Natural killer cell treated with Interleukin-12 subunit alpha and Interleukin-12 subunit beta and Interleukin-15 and Interleukin-18, amount 100 ng/mL, for 72 hours (primary cell): Measurements from ENCODE around the gene PROSER2. TPM values are rescaled to one million over a fixed set of nuclear protein-coding genes. Genes with fewer than 3 reads are reported as not detected.

Experiments
- ATAC-seq, 2 donors: fragments of 150-1000 bp; cut with Tn5 transposase in 1 of 2; sonication (Bioruptor Pico), chemical (Tn5 transposase) in 1 of 2; 2 replicates each; pipeline ENCODE4 v1.10.0; 2021
- DNase-seq: peaks from one replicate; pipeline ENCODE4 v3.0.0; 2022; ENCODE audit warnings: low spot score
- H3K27ac Mint-ChIP-seq, 2 donors: 1 replicate in 1 of 2; 2 replicates in 1 of 2; pipeline ENCODE4 v1.8.0; 2022; ENCODE audit warnings: mixed read lengths in 2 of 2, mild to moderate bottlenecking in 1 of 2, moderate library complexity in 1 of 2
- H3K27me3 Mint-ChIP-seq, 2 donors: 1 replicate in 1 of 2; 2 replicates in 1 of 2; pipeline ENCODE4 v1.8.0; 2022; ENCODE audit warnings: mixed read lengths in 2 of 2
- H3K36me3 Mint-ChIP-seq: one replicate; pipeline ENCODE4 v1.8.0; 2022; ENCODE audit warnings: mixed read lengths
- H3K4me1 Mint-ChIP-seq, 2 donors: 1 replicate in 1 of 2; 2 replicates in 1 of 2; pipeline ENCODE4 v1.8.0; 2022; ENCODE audit warnings: low read depth in 2 of 2, mixed read lengths in 2 of 2, mild to moderate bottlenecking in 1 of 2
- H3K4me3 Mint-ChIP-seq: one replicate; pipeline ENCODE4 v1.8.0; 2022; ENCODE audit warnings: mixed read lengths
- H3K9me3 Mint-ChIP-seq: 2 replicates; pipeline ENCODE4 v1.8.0; 2022; ENCODE audit warnings: mixed read lengths
- total RNA-seq, 2 donors: library from RNA; stranded (reverse); gene quantifications; one replicate each; pipeline ENCODE4 v1.2.3, GENCODE V29; 2022

PROSER2 gene
- total RNA-seq, 2 donors from 2014 or later = 0.43 to 1.2 TPM

DNA sequence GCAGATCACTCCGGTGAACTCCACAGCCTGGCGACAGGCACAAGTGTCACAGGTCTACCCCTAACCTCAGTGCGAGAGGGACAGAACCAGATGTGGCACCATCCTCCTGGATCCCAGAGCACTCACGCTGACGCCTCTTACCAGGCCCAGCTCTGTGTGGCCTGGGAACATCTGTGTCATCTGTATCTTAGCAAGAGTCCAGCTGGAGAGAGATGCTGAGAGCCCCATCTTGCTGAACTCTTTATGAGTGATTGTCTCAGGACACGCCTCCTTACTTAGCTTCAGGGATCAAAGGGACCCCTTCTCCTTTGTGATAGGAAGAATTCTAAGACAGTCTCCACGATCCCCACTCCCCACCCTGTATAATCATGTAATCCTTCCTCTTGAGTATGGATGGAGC, 10.0 kb upstream of the PROSER2 start:
- Mint-ChIP-seq H3K27ac (no peak overlapping the region), H3K4me1 (no peaks in the 10 kb centered on the region), H3K4me3 (no peak overlapping the region), H3K36me3 (no peaks in the 10 kb centered on the region), H3K9me3 (no peaks in the 10 kb centered on the region), H3K27me3 (peaks cover 10% of the 10 kb centered on the region in 2 donors)
- ATAC-seq (peak in 1 of 2 donors; percentile 11), DNase-seq (no peak)

DNA sequence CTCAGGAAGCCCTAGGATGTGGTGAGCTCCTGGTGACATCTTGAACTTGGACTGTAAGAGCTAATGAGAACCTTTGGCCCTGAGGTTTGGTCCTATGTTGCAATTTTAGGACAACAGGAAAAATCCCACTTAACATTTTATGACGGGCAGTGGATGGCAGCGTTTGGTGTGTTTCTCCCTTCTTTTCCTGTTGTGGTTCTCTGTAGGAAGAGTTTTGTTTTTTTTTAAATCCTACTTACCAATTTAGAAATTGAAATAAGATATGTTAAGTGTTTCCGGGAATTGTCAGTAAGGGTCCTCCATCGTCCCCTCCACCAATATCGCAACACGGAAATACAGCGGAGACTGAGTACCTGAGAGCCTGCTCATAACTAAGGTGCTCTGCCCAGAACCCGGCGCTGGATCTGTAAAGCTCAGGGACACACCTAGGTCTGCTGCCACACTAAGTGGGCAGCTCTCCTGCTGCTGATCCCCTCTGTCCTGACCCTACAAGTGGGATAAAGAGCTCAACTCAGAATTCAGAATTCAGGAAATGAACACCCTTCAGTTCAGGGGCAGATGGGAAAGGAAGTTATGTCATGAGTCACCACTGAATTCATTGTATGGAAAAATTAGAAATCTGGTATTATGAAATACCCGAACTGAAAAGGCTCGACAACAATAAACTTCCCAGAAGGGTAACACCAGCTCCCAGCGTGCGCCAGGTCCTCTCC, 9.1 kb upstream of the PROSER2 start:
- peaks cover 1 to 5% of the 10 kb centered on the region in 2 donors for H3K27me3 Mint-ChIP-seq
- ATAC-seq (no peak), DNase-seq (no peak)
- H3K4me3 Mint-ChIP-seq = no peak overlapping the region
- no peak overlapping the region for H3K27ac Mint-ChIP-seq
- no peaks in the 10 kb centered on the region for H3K4me1 Mint-ChIP-seq
- H3K36me3 Mint-ChIP-seq = no peaks in the 10 kb centered on the region
- no peaks in the 10 kb centered on the region for H3K9me3 Mint-ChIP-seq

DNA sequence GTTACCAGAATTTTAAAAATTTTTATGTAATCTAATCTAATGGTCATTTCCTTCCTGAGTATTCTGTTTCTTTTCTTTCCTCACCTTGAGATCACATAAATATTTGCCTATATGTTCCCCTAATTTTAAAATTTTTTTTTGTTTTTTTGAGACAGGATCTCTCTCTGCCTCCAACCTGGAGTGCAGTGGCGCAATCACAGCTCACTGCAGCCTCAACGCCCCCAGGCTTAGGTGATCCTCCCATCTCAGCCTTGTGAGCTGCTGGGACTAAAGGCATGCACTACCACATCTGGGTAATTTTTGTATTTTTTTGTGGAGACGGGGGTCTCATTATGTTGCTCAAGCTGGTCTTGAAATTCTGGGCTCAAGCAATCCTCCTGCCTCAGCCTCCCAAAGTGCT, 4.1 kb upstream of the PROSER2 start:
- H3K36me3 Mint-ChIP-seq = no peaks in the 10 kb centered on the region

DNA sequence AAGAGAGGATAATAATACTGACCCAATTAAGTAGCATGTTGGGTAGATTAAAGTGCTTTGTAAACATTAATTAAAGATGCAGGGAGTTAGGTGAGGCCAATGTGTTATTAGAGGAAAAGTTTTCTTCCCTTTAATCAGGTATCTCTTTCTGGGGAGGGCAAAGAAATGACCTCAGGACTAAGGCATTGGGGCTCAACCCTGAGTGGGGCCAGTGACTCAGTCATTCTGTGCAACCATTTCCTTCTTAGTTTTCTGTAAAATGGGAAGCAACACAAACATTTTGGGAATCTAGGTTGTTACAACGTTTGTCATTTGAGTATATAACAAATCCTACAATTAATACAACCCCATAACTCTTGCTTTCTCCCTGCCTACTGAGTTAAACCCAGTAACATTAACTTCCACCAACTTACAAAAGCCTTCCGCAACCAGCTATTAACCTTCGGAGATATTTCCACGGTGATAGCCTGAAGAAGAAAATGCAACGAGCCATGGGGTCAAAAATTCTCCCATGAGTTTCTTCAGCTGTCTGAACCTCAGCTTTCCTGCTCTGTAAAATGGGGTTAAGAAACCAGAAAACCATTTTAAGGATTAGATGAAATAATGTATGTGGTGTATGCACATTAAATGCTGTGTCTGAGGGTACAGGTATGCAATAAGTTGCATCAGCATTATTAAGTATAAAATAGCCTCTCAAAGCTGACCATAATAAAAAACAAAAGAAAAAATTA, 965 bp upstream of the PROSER2 start:
- DNase-seq = no peak
- H3K9me3 Mint-ChIP-seq = no peaks in the 10 kb centered on the region
- H3K27ac Mint-ChIP-seq = no peak overlapping the region
- H3K27me3 Mint-ChIP-seq = peaks cover 26 to 59% of the 10 kb centered on the region in 2 donors
- H3K4me1 Mint-ChIP-seq = peaks cover 4 to 5% of the 10 kb centered on the region in 2 donors
- H3K36me3 Mint-ChIP-seq = no peaks in the 10 kb centered on the region
- ATAC-seq = no peak
- H3K4me3 Mint-ChIP-seq = no peak overlapping the region

More for the DNA sequence above, 4.1 kb upstream of the PROSER2 start:
- peaks cover 4 to 5% of the 10 kb centered on the region in 2 donors for H3K4me1 Mint-ChIP-seq
- ATAC-seq (no peak), DNase-seq (no peak)
- no peak overlapping the region for H3K27ac Mint-ChIP-seq
- peaks cover 14 to 31% of the 10 kb centered on the region in 2 donors for H3K27me3 Mint-ChIP-seq
- no peaks in the 10 kb centered on the region for H3K9me3 Mint-ChIP-seq
- no peak overlapping the region for H3K4me3 Mint-ChIP-seq

DNA sequence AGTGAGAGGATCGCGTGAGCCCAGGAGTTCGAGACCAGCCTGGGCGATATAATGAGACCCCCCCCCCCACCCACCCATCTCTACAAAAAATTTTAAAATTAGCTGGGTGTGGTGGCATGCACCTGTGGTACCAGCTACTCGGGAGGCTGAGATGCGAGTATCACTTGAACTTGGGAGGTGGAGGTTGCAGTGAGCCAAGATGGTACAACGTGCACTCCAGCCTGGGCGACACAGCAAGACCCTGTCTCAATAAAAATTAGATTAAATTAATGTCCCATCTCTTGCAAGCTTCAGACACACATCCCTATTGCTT, 391 bp upstream of the PROSER2 start:
- no peak overlapping the region for H3K27ac Mint-ChIP-seq
- no peak overlapping the region for H3K4me3 Mint-ChIP-seq
- peaks cover 28 to 62% of the 10 kb centered on the region in 2 donors for H3K27me3 Mint-ChIP-seq
- DNase-seq (no peak), ATAC-seq (no peak)
- H3K9me3 Mint-ChIP-seq = no peaks in the 10 kb centered on the region
- peaks cover 4 to 5% of the 10 kb centered on the region in 2 donors for H3K4me1 Mint-ChIP-seq
- no peaks in the 10 kb centered on the region for H3K36me3 Mint-ChIP-seq

DNA sequence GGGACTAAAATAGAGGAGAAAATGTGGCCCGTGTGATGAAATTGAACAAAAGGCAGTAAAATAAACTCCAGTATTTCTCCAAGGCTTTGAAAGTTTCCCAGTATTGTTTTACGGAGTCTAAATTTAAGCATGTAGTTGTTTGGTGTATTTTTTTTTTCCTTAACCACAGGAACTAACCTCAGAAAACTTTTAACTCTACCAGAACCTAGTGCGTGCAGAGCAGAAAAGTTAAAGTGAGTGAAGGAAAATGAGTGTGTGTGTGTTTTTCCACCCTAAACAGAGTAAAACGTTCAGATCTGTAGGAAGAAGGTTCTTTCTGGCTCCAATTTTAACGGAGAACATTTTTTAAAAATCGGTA, 812 bp downstream of the PROSER2 start:
- no peak for ATAC-seq
- no peak for DNase-seq
- Mint-ChIP-seq H3K36me3 (no peaks in the 10 kb centered on the region), H3K27ac (no peak overlapping the region), H3K4me3 (peak overlapping the region; percentile 25), H3K4me1 (peaks cover 4 to 5% of the 10 kb centered on the region in 2 donors), H3K9me3 (no peaks in the 10 kb centered on the region), H3K27me3 (peaks cover 32 to 67% of the 10 kb centered on the region in 2 donors)

DNA sequence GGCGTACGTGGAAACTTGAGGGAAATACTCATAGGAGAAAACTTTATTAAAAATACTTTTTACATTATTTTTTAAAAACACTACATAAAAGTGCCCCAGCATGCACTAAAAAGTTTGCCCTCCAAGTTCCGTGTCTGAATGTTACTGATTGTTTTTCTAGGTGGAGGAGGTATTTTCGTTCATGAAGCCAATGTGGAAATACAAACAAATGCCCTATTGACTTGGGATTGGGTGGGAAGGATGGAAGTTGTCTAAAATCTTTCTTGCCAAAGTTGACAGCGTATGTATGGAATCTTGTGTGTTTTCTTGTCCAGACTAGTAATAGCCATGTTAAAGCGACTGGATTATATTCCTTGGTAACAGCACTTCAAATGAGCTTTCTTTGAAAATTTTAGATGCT, 1.2 kb downstream of the PROSER2 start:
- Mint-ChIP-seq H3K27me3 (peaks cover 33 to 68% of the 10 kb centered on the region in 2 donors), H3K9me3 (no peaks in the 10 kb centered on the region), H3K36me3 (no peaks in the 10 kb centered on the region), H3K4me1 (peaks cover 4 to 5% of the 10 kb centered on the region in 2 donors), H3K4me3 (peak overlapping the region; percentile 25), H3K27ac (no peak overlapping the region)
- DNase-seq = no peak
- ATAC-seq = no peak

DNA sequence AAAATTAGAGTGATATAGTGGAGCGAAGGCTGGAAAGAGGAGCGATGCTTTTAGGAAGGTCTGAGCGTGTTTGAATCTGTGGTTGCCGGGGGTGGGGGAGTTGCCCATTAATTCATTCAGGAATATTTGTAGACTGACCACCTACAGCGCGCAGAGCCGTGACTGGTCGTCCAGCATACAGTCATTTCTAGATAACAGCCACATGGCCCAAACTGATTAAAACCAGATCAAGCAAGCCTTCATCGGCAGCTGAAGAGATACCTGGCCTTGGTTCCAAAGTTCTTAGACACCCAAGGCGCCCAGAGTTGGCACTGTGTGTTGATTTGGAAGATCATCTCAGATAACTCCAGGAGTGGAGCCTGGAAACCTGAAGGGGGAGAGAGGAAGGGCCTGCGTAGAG, 1.7 kb downstream of the PROSER2 start:
- H3K27me3 Mint-ChIP-seq = peaks cover 28 to 63% of the 10 kb centered on the region in 2 donors
- DNase-seq (no peak), ATAC-seq (no peak)
- H3K27ac Mint-ChIP-seq = no peak overlapping the region
- H3K4me3 Mint-ChIP-seq = no peak overlapping the region
- H3K4me1 Mint-ChIP-seq = peaks cover under 1% of the 10 kb centered on the region in 2 donors
- H3K36me3 Mint-ChIP-seq = no peaks in the 10 kb centered on the region
- no peaks in the 10 kb centered on the region for H3K9me3 Mint-ChIP-seq

DNA sequence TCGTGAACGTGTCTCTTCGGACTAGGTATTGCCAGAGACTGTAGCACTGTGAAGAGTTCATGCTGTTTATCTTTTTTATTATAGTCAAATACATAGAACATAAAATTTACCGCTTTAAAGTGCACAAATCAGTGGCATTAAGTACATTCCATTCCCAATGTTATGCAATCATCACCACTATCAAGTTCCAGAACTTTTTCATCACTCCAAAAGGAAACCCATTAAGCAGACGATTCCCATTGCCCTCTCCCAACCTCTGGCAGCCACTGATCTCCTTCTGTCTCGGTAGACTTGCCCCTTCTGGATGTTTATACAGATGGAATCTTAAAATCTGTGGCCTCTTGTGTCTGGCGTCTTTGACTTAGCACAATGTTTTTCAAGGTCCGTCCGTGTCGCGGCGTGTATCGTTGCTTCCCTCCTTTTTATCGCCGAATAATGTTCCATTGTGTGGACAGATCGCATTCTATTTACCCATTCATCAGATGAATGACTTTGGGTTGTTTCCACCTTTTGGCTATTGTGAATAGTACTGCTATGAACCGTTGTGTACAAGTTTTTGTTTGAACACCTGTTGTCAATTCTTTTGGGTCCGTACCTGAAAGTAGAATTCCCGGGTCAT, 2.7 kb downstream of the PROSER2 start:
- Mint-ChIP-seq H3K4me1 (no peaks in the 10 kb centered on the region), H3K27me3 (peaks cover 30 to 65% of the 10 kb centered on the region in 2 donors), H3K4me3 (no peak overlapping the region), H3K27ac (no peak overlapping the region), H3K36me3 (no peaks in the 10 kb centered on the region), H3K9me3 (no peaks in the 10 kb centered on the region)
- DNase-seq = no peak
- no peak for ATAC-seq

DNA sequence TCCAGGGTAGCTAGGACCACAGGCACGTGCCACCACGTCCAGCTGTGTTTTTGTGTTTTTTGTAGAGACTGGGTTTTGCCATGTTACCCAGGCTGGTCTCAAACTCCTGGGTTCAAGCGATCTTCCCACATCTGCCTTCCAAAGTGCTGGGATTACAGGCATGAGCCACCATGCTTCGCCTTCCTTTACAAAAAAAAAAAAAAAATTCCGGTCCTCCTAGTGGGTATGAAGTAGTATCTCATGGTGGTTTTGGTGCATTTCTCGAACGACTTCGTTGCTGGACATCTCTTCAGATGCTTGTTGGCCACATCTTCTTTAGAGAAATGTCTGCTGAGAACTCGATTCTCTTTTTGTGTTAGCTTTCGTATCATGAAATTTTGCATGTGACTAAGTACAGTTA, 3.9 kb downstream of the PROSER2 start:
- H3K9me3 Mint-ChIP-seq = no peaks in the 10 kb centered on the region
- ATAC-seq (no peak), DNase-seq (no peak)
- peaks cover 26 to 54% of the 10 kb centered on the region in 2 donors for H3K27me3 Mint-ChIP-seq
- no peaks in the 10 kb centered on the region for H3K4me1 Mint-ChIP-seq
- H3K36me3 Mint-ChIP-seq = no peaks in the 10 kb centered on the region
- H3K4me3 Mint-ChIP-seq = no peak overlapping the region
- no peak overlapping the region for H3K27ac Mint-ChIP-seq

DNA sequence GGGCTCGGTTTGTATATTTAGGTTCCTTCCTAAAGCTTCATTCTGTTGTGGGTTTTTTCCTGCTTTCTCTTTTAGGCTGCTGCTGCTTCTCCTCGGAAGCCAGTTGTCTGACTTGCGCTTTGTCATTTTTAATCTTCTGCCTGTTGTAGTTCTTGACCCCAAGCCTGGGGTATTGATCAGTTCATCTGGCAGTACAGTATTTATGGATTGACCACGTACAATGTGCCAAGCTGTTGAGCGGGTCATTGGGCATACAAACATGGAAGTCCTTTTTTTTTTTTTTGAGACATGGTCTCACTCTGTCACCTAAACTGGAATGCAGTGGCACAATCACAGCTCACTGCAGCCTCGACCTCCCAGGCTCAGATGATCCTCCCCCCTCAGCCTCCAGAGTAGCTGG, 4.3 kb downstream of the PROSER2 start:
- Mint-ChIP-seq H3K36me3 (no peaks in the 10 kb centered on the region), H3K9me3 (no peaks in the 10 kb centered on the region), H3K4me3 (no peak overlapping the region), H3K27ac (no peak overlapping the region), H3K27me3 (peaks cover 26 to 49% of the 10 kb centered on the region in 2 donors), H3K4me1 (no peaks in the 10 kb centered on the region)
- DNase-seq (no peak), ATAC-seq (no peak)

DNA sequence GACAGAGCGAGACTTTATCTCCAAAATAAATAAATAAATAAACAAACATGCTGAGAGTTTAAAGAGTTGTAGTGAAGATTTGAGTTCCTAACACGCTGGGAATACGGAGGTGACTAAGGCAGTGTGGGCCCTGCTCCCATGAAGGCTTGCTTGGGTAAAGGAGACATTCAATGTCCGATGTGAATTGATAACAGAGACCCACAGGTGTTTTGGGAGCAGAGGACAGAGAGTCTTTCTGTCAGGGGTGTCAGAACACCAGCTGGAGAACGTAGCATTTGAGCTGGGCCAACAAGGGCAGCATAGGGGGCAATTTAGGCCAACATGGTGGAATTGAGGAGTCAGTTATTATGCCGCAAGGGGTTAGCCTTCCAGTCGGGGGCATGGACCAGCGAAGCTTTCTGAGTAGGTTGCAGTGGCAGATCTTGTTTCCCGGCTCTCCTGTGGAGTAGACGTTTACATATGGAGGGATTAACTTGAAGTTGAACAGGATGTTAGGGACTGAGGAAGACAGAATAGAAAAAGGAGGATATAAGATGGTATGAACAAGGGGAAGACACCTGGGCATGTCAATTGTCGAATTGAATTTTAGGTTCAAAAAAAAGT, 5.6 kb downstream of the PROSER2 start:
- Mint-ChIP-seq H3K9me3 (no peaks in the 10 kb centered on the region), H3K4me3 (no peak overlapping the region), H3K27me3 (peaks cover 29 to 52% of the 10 kb centered on the region in 2 donors), H3K4me1 (no peaks in the 10 kb centered on the region), H3K27ac (no peak overlapping the region), H3K36me3 (no peaks in the 10 kb centered on the region)
- ATAC-seq = no peak
- no peak for DNase-seq

DNA sequence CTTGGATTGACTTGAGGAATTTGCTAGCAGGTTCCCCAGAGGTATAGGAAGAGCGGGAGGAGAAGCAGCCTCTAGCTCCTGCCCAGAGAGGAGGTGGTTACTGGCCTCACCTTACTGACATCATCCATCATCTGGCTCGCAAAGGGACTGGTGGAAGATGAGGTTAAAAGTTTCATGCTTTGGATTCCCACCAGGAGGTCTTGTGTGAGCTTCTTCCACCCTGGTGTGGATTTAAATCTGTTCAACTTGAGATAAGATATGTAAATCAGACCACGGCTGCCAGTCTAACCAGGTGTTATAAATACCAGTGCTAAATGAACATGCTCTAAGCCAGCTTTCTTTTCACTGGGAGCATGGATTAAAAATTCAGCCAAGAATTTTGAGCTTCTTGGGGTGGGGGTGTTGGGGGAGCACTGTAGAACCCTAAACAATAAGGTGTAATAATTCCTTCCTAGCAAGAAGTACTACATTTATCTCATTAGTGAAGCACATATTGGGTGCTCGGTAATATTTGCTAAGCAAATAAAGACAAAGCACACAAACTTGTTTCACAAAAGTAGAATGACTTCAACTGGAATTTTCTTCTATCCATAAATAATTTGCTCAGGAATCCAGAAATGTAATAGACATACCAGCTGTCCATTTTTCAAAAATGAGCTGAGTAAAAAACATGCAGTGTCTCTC, 7.8 kb downstream of the PROSER2 start:
- ATAC-seq (no peak), DNase-seq (no peak)
- no peaks in the 10 kb centered on the region for H3K9me3 Mint-ChIP-seq
- H3K4me1 Mint-ChIP-seq = no peaks in the 10 kb centered on the region
- no peak overlapping the region for H3K27ac Mint-ChIP-seq
- H3K36me3 Mint-ChIP-seq = no peaks in the 10 kb centered on the region
- H3K4me3 Mint-ChIP-seq = no peak overlapping the region
- H3K27me3 Mint-ChIP-seq = peaks cover 17 to 32% of the 10 kb centered on the region in 2 donors
